Stimulated activated CD8-positive, alpha-beta memory T cell treated with anti-CD3 and anti-CD28 coated beads, Interleukin-4, amount 100 ng/mL, for 4 hours (primary cell): Measurements from ENCODE around the gene ECI2.
"Not testable (repeated sequence)": the region's sequence is repeated elsewhere in the genome, so short reads cannot be mapped to it uniquely, and the experiment has no call there.

Experiments used
- DNase-seq, 2 donors: peaks; one replicate each; pipeline ENCODE4 v3.0.0-alpha.2; 2020; ENCODE audit warnings: low read depth in 2 of 2, low spot score in 1 of 2

ECI2 gene

GRCh38 chr6:4105980-4106536 lies 29.3 kb downstream of the ECI2 start:
- no peak for DNase-seq

GRCh38 chr6:4103929-4104328 lies 31.4 kb downstream of the ECI2 start:
- DNase-seq = no peak

GRCh38 chr6:4102687-4103244 lies 32.6 kb downstream of the ECI2 start:
- no peak for DNase-seq

GRCh38 chr6:4101298-4101697 lies 34.1 kb downstream of the ECI2 start:
- DNase-seq = no peak

- no peak for DNase-seq
These were observed 34.7 kb downstream of the ECI2 start for GRCh38 chr6:4100655-4101054.

- DNase-seq = no peak
These were observed 42.1 kb downstream of the ECI2 start for GRCh38 chr6:4093288-4093687.

- no peak for DNase-seq
These were observed 43.4 kb downstream of the ECI2 start for GRCh38 chr6:4091941-4092340.

GRCh38 chr6:4090043-4090442 lies 45.3 kb downstream of the ECI2 start:
- DNase-seq = not testable (repeated sequence)

- DNase-seq = no peak
These were observed 46.7 kb downstream of the ECI2 start for GRCh38 chr6:4088704-4089103.

GRCh38 chr6:4085332-4085700 lies 50.1 kb downstream of the ECI2 start:
- DNase-seq = no peak

GRCh38 chr6:4084444-4085331 lies 50.7 kb downstream of the ECI2 start:
- no peak for DNase-seq

GRCh38 chr6:4078691-4079471 lies 56.5 kb downstream of the ECI2 start, which contains the start of gene FAM217A:
TSS of gene FAM217A (minus strand) at chr6:4079137. CDS start at chr6:4077414, 1,723 bp downstream.
- no peak for DNase-seq

GRCh38 chr6:4074478-4075235 lies 60.7 kb downstream of the ECI2 start:
- no peak for DNase-seq

- DNase-seq = no peak
These were observed 64.0 kb downstream of the ECI2 start for GRCh38 chr6:4071330-4071729.

- DNase-seq = no peak
These were observed 66.2 kb downstream of the ECI2 start for GRCh38 chr6:4069199-4069598.

GRCh38 chr6:4067673-4068072 lies 67.7 kb downstream of the ECI2 start:
- DNase-seq = no peak

- DNase-seq = no peak
These were observed 69.2 kb downstream of the ECI2 start for GRCh38 chr6:4066029-4066755.
